ENCODE data around the gene VIPR2. TPM values are rescaled to one million over a fixed set of nuclear protein-coding genes. Genes with fewer than 3 reads are reported as not detected.
A peak's percentile ranks its signal among the peaks of the same experiment; 100 is the strongest.

VIPR2 gene
- total and polyA plus RNA-seq, 2 donors from 2014 or later, result 0.91 to 1.3 TPM

DNA sequence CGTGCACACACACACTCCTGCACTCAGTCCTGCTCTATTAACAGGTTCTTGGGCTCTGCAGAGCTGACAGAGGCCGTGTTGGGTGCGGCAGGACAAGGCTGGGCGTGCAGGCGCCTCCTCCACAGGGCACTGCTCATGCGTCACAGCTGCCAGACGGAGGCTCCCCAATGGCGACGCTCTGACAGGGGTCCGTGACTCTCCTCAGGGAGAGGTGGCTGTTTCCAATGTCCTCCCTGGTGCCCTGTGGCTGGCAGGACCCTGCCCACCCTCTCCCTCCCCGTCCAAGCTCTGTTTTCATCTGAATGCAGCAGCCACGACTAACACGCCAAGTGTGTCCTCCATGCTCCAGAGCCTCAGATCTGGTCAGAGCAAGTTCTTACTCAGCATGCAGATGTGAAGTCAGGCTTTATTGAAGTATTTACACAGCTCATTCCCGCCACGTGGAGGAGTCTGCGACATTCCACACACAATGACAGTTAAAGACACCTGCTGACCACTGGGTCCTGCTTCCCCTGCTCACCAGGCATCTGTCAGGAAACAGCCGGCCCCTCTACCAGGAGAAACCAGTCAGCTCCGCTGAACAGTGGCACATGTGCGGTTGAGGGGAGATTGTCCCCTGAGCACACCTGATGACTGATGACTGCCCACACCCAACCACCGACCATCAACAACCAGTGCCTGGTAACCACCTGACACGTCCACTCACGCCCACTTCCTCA lies 116.7 kb downstream of the VIPR2 start:
- H3K4me3 ChIP-seq (ENCODE audit: low read length in 3 of 3), result peak overlapping the region in 2 of 3 donors; percentile 41 to 52
- no peaks in the 10 kb centered on the region for H3K27me3 ChIP-seq (ENCODE audit: control insufficient read depth, insufficient read depth, low read length)
- H3K36me3 ChIP-seq (ENCODE audit: control insufficient read depth in 2 of 3, insufficient read depth in 3 of 3, low read length in 3 of 3), result no peaks in the 10 kb centered on the region
- H3K4me1 ChIP-seq (ENCODE audit: control insufficient read depth in 2 of 3, insufficient read depth in 2 of 3, low read depth in 1 of 3, low read length in 3 of 3), result peaks cover 3 to 27% (median 5%) of the 10 kb centered on the region in 3 donors
- DNase-seq (peak in 4 of 5 donors; percentile 81 to 93 (median 88)), FAIRE-seq (no peak)
- H3K27ac ChIP-seq (ENCODE audit: low read depth in 2 of 2, low read length in 2 of 2), result peak overlapping the region; percentile 23 to 63
- intact Hi-C loops (cut with DNase I), result no loop called here
- peak overlapping the region in 2 of 3 donors; percentile 11 to 46 for H3K9ac ChIP-seq (ENCODE audit: low read length in 3 of 3)
- TF ChIP-seq, protein P1, sequence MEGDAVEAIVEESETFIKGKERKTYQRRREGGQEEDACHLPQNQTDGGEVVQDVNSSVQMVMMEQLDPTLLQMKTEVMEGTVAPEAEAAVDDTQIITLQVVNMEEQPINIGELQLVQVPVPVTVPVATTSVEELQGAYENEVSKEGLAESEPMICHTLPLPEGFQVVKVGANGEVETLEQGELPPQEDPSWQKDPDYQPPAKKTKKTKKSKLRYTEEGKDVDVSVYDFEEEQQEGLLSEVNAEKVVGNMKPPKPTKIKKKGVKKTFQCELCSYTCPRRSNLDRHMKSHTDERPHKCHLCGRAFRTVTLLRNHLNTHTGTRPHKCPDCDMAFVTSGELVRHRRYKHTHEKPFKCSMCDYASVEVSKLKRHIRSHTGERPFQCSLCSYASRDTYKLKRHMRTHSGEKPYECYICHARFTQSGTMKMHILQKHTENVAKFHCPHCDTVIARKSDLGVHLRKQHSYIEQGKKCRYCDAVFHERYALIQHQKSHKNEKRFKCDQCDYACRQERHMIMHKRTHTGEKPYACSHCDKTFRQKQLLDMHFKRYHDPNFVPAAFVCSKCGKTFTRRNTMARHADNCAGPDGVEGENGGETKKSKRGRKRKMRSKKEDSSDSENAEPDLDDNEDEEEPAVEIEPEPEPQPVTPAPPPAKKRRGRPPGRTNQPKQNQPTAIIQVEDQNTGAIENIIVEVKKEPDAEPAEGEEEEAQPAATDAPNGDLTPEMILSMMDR (IDR thresholded peaks at IDR 0.05; ENCODE audit: borderline replicate concordance, extremely low read depth, insufficient read depth), result no peak
- no peaks in the 10 kb centered on the region for H3K9me3 ChIP-seq (ENCODE audit: control insufficient read depth in 2 of 3, insufficient read depth in 1 of 3, low read length in 3 of 3)

DNA sequence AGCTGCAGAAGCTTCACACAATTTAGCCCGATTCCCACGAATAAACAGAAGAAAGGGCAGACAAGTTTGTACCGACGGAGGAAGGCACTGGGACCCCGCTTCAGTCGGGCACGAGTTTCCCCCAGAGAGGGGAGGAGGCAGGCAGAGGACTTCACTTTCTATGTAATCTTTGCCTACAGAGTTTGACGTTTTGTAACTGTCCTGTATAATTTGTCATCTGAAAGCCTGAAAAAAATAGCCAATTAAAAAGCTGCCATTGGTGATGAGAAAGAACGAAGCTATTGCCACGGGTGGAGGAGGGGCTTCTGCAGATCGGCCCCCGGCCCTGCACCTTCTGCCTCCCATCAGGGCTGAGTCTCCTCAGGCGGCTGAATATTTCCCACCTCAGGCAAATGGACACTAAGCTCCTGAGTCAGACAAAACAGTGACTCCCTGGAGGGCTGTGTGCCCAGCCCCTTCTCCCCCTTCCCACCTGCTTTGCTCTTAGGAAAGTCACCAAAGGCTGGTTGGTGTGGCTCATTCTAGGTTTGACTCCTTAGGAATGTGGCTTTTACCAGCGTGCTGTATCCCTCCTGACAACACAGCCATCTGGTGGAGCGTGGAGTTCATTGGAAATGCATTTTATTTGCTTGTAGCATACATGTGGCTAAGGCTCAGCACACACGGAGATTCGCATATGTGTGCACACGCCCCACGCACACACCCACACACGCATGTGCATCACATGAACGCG lies 117.4 kb downstream of the VIPR2 start:
- H3K27ac ChIP-seq (ENCODE audit: low read depth in 2 of 2, low read length in 2 of 2), result peak overlapping the region; percentile 23 to 63
- peaks cover 3 to 27% (median 5%) of the 10 kb centered on the region in 3 donors for H3K4me1 ChIP-seq (ENCODE audit: control insufficient read depth in 2 of 3, insufficient read depth in 2 of 3, low read depth in 1 of 3, low read length in 3 of 3)
- intact Hi-C loops (cut with DNase I), result no loop called here
- TF ChIP-seq, protein P1 (IDR thresholded peaks at IDR 0.05; ENCODE audit: borderline replicate concordance, extremely low read depth, insufficient read depth), result no peak
- DNase-seq (peak in 2 of 5 donors; percentile 74 to 77), FAIRE-seq (no peak)
- H3K9me3 ChIP-seq (ENCODE audit: control insufficient read depth in 2 of 3, insufficient read depth in 1 of 3, low read length in 3 of 3), result no peaks in the 10 kb centered on the region
- H3K9ac ChIP-seq (ENCODE audit: low read length in 3 of 3), result no peak overlapping the region
- no peaks in the 10 kb centered on the region for H3K27me3 ChIP-seq (ENCODE audit: control insufficient read depth, insufficient read depth, low read length)
- peak overlapping the region in 2 of 3 donors; percentile 41 to 52 for H3K4me3 ChIP-seq (ENCODE audit: low read length in 3 of 3)
- H3K36me3 ChIP-seq (ENCODE audit: control insufficient read depth in 2 of 3, insufficient read depth in 3 of 3, low read length in 3 of 3), result no peaks in the 10 kb centered on the region

DNA sequence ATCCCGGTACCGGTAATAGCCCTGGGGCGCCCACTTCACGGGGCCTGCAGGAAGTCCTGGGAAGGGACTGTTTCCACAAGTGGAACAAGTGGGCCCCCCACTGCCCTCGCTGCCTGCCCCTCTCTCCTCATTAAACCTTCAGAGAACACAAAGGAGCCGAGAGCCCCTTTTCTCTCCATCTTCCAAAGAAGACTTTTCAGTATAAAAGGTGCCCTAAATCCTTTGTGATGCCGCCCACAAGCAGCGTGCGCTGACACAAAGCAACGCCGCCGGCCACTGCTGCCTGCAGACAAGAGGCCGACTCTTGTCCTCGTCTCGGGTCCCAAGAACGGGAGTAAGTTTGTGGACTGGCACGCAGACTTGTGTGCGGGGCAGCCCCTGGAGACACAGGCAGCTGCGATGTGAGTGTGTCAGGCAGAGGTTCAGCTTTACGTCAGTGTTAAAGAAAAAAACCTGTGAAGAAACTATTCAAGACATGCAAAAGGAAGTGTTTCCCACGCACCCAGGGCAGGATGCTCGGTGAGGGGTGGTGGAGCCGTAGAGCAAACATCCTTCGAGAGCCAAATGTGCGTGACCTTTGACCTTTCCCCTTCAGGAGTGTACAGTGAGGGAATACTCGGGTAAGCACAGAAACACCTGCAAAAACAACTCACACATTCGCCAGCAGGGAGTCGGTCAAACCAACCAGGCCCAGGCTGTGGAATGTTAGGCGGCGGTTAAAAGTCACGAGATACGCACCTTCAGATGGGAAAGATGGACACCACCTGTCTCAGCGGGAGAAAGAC lies 118.2 kb downstream of the VIPR2 start:
- H3K4me3 ChIP-seq (ENCODE audit: low read length in 3 of 3), result no peak overlapping the region
- peaks cover 3 to 20% (median 5%) of the 10 kb centered on the region in 3 donors for H3K4me1 ChIP-seq (ENCODE audit: control insufficient read depth in 2 of 3, insufficient read depth in 2 of 3, low read depth in 1 of 3, low read length in 3 of 3)
- H3K36me3 ChIP-seq (ENCODE audit: control insufficient read depth in 2 of 3, insufficient read depth in 3 of 3, low read length in 3 of 3), result no peaks in the 10 kb centered on the region
- no peak overlapping the region for H3K9ac ChIP-seq (ENCODE audit: low read length in 3 of 3)
- FAIRE-seq (no peak), DNase-seq (peak in 4 of 5 donors; percentile 32 to 74 (median 58))
- no peaks in the 10 kb centered on the region for H3K9me3 ChIP-seq (ENCODE audit: control insufficient read depth in 2 of 3, insufficient read depth in 1 of 3, low read length in 3 of 3)
- intact Hi-C loops (cut with DNase I), result no loop called here
- no peaks in the 10 kb centered on the region for H3K27me3 ChIP-seq (ENCODE audit: control insufficient read depth, insufficient read depth, low read length)
- no peak overlapping the region for H3K27ac ChIP-seq (ENCODE audit: low read depth in 2 of 2, low read length in 2 of 2)
- TF ChIP-seq, protein P1 (IDR thresholded peaks at IDR 0.05; ENCODE audit: borderline replicate concordance, extremely low read depth, insufficient read depth), result no peak

All from kidney (tissue), 14 donors.